HCT116 (cell line): ENCODE measurements around the gene IL10RB. TPM values are rescaled to one million over a fixed set of nuclear protein-coding genes. Genes with fewer than 3 reads are reported as not detected.
"Not testable (repeated sequence)": the region's sequence is repeated elsewhere in the genome, so short reads cannot be mapped to it uniquely, and the experiment has no call there.

ENCODE experiments used
- ATAC-seq: fragments of 200-7000 bp; cut with Tn5 transposase; 2 replicates; pipeline ENCODE4 v1.9.1; 2020; ENCODE audit warnings: mild to moderate bottlenecking, moderate library complexity
- BruUV-seq: library from RNA; stranded (reverse); fragments of 400-500 nt; replicated peaks from 2 replicates; lab custom pipeline; 2021; lab: Mats Ljungman, UMichigan
- CTCF ChIA-PET: fragments of 300-600 bp; sonication (Branson Sonifier 250); formaldehyde crosslinking; loops from one replicate; lab custom pipeline; 2021; ENCODE audit warnings: antibody characterized with exemption; lab: Charles Lee
- POLR2A ChIA-PET: fragments of 300-600, 350-600 bp; sonication (Branson Sonifier 250); formaldehyde crosslinking; loops from one replicate; lab custom pipeline; 2021; ENCODE audit warnings: antibody characterized with exemption; lab: Charles Lee
- RAD21 ChIA-PET, 2 experiments: fragments of 300-600 bp; sonication (Branson Sonifier 250); formaldehyde crosslinking; loops; one replicate each; lab custom pipeline; 2023; ENCODE audit warnings: low total read pairs in 2 of 2; ENCODE audit not compliant: uncharacterized antibody in 2 of 2, unreplicated experiment in 2 of 2, low non-redundant PET in 1 of 2; lab: Charles Lee
- DNase-seq: peaks from one replicate; pipeline ENCODE4 v3.0.0-alpha.2; 2010; ENCODE audit warnings: low read depth, low spot score
- H2AFZ ChIP-seq: fragments of 200-600 bp; shearing (Covaris generic), sonication (generic); 2 replicates; pipeline ENCODE4 v1.6.1; 2017; ENCODE audit warnings: low read depth, mixed run types, mixed read lengths, antibody characterized with exemption, low read length; ENCODE audit not compliant: poor library complexity, severe bottlenecking
- H3K27ac ChIP-seq: 2 replicates; pipeline ENCODE4 v1.5.1; 2012; ENCODE audit warnings: low read depth, low read length
- H3K27me3 ChIP-seq: fragments of 200-600 bp; sonication (generic); 2 replicates; pipeline ENCODE4 v1.6.1; 2016; ENCODE audit warnings: mixed run types, low read length, mixed read lengths; ENCODE audit not compliant: insufficient read depth
- H3K36me3 ChIP-seq, 2 experiments: fragments of 200-500 bp in 1 of 2; fragments of 200-600 bp in 1 of 2; sonication (Bioruptor generic) in 1 of 2; sonication (generic) in 1 of 2; 2 replicates each; pipeline versions ENCODE4 v1.5.1 to v1.6.1; 2014 to 2016; ENCODE audit warnings: low read length in 2 of 2, inconsistent platforms in 1 of 2, mixed read lengths in 1 of 2, mixed run types in 1 of 2; ENCODE audit not compliant: insufficient read depth in 2 of 2, control insufficient read depth in 1 of 2
- H3K4me1 ChIP-seq, 2 experiments: fragments of 200-600 bp in 1 of 2; sonication (generic) in 1 of 2; 2 replicates each; pipeline versions ENCODE4 v1.5.1 to v1.6.1; 2012 to 2017; ENCODE audit warnings: low read length in 2 of 2, inconsistent platforms in 1 of 2, mild to moderate bottlenecking in 1 of 2, mixed read lengths in 1 of 2, mixed run types in 1 of 2, moderate library complexity in 1 of 2; ENCODE audit not compliant: insufficient read depth in 2 of 2, control insufficient read depth in 1 of 2
- H3K4me2 ChIP-seq: fragments of 200-600 bp; sonication (generic); 2 replicates; pipeline ENCODE4 v1.6.1; 2017; ENCODE audit warnings: mixed run types, low read length, mixed read lengths
- H3K4me3 ChIP-seq, 2 experiments: fragments of 200-600 bp in 1 of 2; sonication (generic) in 1 of 2; replicated peaks in 1 of 2; 2 replicates each; pipeline ENCODE4 v1.5.1; 2011 to 2016; ENCODE audit warnings: low read length in 2 of 2, control low read depth in 1 of 2, low read depth in 1 of 2, mild to moderate bottlenecking in 1 of 2, mixed read lengths in 1 of 2, mixed run types in 1 of 2
- H3K79me2 ChIP-seq: fragments of 200-600 bp; sonication (generic); 2 replicates; pipeline ENCODE4 v1.6.1; 2017; ENCODE audit warnings: mild to moderate bottlenecking, mixed run types, low read length, moderate library complexity, mixed read lengths; ENCODE audit not compliant: insufficient read depth
- H3K9ac ChIP-seq: fragments of 200-600 bp; sonication (generic); 2 replicates; pipeline ENCODE4 v1.6.1; 2016; ENCODE audit warnings: low read length, mixed read lengths
- H3K9me2 ChIP-seq: fragments of 200-600 bp; sonication (generic), shearing (Covaris generic); 2 replicates; pipeline ENCODE4 v1.6.1; 2017; ENCODE audit warnings: mixed run types, mild to moderate bottlenecking, moderate library complexity; ENCODE audit not compliant: insufficient read depth
- H3K9me3 ChIP-seq, 2 experiments: fragments of 200-500 bp in 1 of 2; fragments of 200-600 bp in 1 of 2; sonication (Bioruptor generic) in 1 of 2; sonication (generic) in 1 of 2; 2 replicates each; pipeline ENCODE4 v1.6.1; 2014 to 2017; ENCODE audit warnings: low read length in 2 of 2, mixed read lengths in 2 of 2, inconsistent platforms in 1 of 2, low read depth in 1 of 2, mild to moderate bottlenecking in 1 of 2, mixed run types in 1 of 2, moderate library complexity in 1 of 2; ENCODE audit not compliant: control insufficient read depth in 1 of 2, insufficient read depth in 1 of 2
- H4K20me1 ChIP-seq: fragments of 200-600 bp; sonication (generic), shearing (Covaris generic); 2 replicates; pipeline ENCODE4 v1.6.1; 2017; ENCODE audit warnings: mixed run types, mild to moderate bottlenecking, moderate library complexity; ENCODE audit not compliant: insufficient read depth
- MAX ChIP-seq: IDR thresholded peaks from 2 replicates; pipeline ENCODE4 v1.6.1; 2012
- SP1 ChIP-seq: IDR thresholded peaks from 2 replicates; pipeline ENCODE4 v1.6.1; 2012; ENCODE audit warnings: low read depth
- intact Hi-C: fragments of 100-400 bp; cut with micrococcal nuclease; formaldehyde crosslinking; loops from 2 replicates; pipeline ENCODE4 v1.10.0; 2022
- total RNA-seq: library from RNA; stranded (reverse); gene quantifications from one replicate; pipeline ENCODE4 v1.2.1, GENCODE V29; 2021; ENCODE audit not compliant: unreplicated experiment

The IL10RB gene
- total RNA-seq, 1 experiment from 2014 or later: 13.7 TPM

- ChIA-PET CTCF (no interaction called here), POLR2A (no interaction called here), RAD21 (no interaction called here)
- intact Hi-C loops: no loop called here
- ATAC-seq: no peak
- H3K27ac ChIP-seq: no peak overlapping the region
- no peak overlapping the region for H3K4me3 ChIP-seq
- no peak for DNase-seq
- no peaks in the 10 kb centered on the region for H4K20me1 ChIP-seq
- no peaks in the 10 kb centered on the region for H3K79me2 ChIP-seq
- no peak overlapping the region for H3K9ac ChIP-seq
- no peaks in the 10 kb centered on the region; a peak in 1 of 4 replicates for H3K36me3 ChIP-seq
- H3K27me3 ChIP-seq: no peaks in the 10 kb centered on the region
- no peak overlapping the region for H2AFZ ChIP-seq
- no peaks in the 10 kb centered on the region for H3K4me1 ChIP-seq
- no peaks in the 10 kb centered on the region for H3K9me2 ChIP-seq
- no peak overlapping the region for H3K4me2 ChIP-seq
- TF ChIP-seq SP1 (no peak), MAX (no peak)
- TF ChIP-seq, all 23 proteins: peak for 0
- no TSS peak for BruUV-seq
- H3K9me3 ChIP-seq: no peaks in the 10 kb centered on the region
Measured at GRCh38 chr21:33238565-33239255, 27.5 kb upstream of the IL10RB start.

- CTCF ChIA-PET, H3K9ac ChIP-seq, DNase-seq, RAD21 ChIA-PET, H3K9me3 ChIP-seq, H3K27ac ChIP-seq, ATAC-seq, H2AFZ ChIP-seq, H3K36me3 ChIP-seq, H3K9me2 ChIP-seq, H3K27me3 ChIP-seq, BruUV-seq, H3K79me2 ChIP-seq, H3K4me1 ChIP-seq, intact Hi-C loops, H4K20me1 ChIP-seq, H3K4me3 ChIP-seq, H3K4me2 ChIP-seq: not testable (repeated sequence)
- POLR2A ChIA-PET: interaction anchor here (0.6 kb wide), 1 partner anchor 34 kb away, joined by 6 read pairs; no protein-coding TSS in a partner anchor
Measured at GRCh38 chr21:33239559-33240127, 26.5 kb upstream of the IL10RB start.
